Esophagus mucosa (tissue), 1 donor: ENCODE measurements around the gene CCL22. TPM values are rescaled to one million over a fixed set of nuclear protein-coding genes. Genes with fewer than 3 reads are reported as not detected.
A peak's percentile ranks its signal among the peaks of the same experiment; 100 is the strongest.
"Not testable (repeated sequence)": the region's sequence is repeated elsewhere in the genome, so short reads cannot be mapped to it uniquely, and the experiment has no call there.

Experiments used
- ATAC-seq: fragments of 200-7000 bp; cut with Tn5 transposase; one replicate; pipeline ENCODE4 v1.9.1; 2020
- total RNA-seq: library from RNA; stranded (reverse); gene quantifications from one replicate; pipeline ENCODE4 v1.2.4, GENCODE V29; 2023
- donor health status: DM: yes; HTN: yes; CAD: no.

Gene CCL22, protein sequence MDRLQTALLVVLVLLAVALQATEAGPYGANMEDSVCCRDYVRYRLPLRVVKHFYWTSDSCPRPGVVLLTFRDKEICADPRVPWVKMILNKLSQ
- total RNA-seq, result 0.20 TPM

DNA sequence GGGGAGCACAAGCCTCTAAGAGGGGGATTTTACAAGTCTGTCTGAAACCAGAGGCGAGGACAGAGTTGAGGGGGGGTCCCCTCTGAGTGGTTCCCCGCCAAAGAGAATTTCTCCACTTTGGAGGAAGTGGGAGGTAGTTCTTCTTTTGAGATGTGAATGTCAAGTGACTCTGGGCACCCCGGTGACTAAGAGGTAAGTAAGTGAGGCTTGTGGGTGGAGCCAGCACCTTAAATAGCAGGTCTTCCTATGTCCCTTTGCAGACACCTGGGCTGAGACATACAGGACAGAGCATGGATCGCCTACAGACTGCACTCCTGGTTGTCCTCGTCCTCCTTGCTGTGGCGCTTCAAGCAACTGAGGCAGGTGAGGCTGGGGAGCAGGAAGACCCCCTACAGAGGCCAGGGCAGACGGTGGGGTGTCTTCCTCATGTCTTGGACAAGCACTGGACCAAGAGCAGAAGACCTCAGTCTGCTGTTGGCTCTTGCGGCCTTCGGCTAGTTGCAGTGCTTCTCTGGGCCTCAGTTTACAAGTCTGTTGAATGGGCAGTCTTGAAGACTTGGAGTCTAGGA is at the start of gene CCL22:
CCL22 (plus strand) TSS at position 257 of the 569 bp plus-strand sequence; CDS start at position 291, 34 bp downstream.
- peak; percentile 54 for ATAC-seq

DNA sequence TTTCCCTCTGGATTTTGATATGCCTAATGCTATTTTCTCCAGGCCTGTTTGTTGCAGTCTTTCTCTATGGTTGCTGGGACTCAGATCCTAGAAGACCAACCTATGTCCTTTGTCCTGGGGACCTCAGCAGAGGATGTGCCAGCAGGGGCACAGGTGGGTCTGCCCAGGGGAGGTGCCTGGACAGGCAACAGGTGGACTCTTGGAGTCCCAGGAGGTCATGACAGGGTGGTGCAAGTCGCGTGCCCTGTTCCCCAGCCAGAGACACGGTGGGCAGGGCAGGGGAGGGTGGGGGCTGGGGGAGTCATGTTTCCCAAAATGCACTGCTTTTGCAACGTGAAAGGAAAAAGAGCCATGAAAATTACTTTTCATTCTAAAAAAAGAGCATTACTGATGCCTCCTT is 47.8 kb upstream of the CCL22 start:
- no peak for ATAC-seq

DNA sequence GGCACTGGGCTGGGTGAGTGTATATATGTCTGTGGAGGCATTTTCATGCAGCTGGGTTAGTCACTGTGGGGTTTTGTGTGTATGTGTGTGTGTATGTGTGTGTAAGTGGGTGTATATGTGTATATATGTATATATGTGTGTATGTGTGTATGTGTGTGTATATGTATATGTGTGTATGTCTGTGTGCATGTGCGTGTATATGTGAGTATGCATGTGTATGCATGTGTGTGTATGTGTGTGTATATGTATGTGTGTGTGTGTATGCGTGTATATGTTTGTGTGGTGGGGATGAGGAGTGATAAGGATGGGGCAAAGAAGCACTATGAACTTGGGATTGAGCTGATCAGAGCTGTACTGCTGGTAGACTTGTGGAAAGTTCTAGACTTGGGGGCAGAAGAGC is 45.1 kb upstream of the CCL22 start:
- ATAC-seq, result peak; percentile 12

DNA sequence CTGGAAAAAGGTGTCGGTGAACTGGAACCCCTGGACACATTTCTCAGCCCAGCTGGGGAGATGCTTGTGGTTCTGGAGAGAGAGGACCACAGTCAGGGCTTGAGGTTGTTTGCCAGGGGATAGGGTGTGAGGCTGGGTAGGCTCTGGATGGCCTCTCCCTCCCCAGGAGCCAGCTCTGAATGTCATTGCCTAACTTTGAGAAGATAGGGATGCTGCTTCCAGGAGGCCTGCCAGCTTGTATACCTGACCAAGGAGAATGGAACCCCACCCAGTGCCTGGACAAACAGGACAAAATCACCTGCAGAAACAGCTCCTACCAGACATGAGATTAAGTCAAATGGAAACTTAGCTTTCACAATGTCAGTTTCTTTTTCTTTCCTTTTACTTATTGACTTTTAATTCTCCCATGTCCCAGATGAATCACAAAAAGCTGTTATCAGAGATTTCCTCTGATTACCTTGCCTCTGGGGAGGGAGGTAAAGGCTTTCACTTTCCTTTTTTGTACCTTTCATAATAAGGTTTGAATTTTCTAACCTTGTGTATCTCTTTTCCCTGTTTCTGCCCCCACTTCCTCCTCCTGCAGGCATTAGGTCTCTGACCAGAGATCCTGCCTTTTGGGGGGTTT is 44.3 kb upstream of the CCL22 start:
- no peak for ATAC-seq

DNA sequence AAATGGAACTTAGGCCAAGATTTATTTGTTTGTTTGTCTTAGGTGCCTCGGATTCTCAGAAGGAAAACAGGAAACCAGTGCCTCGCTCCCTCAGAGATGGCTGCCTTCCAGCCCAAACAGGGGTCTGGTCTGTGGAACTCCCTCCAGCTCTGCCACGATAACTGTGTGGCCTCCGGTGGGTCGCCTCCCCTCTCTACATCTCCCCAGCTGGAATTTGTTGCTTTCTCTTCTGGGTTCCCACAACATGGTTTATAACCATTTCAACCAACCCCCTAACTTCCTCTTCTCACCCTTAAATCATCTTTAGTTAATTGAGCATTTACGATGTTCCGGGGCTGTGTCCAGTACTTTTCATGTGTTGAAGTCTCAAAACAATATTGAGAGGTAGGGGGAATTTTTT is 43.2 kb upstream of the CCL22 start:
- ATAC-seq, result no peak

DNA sequence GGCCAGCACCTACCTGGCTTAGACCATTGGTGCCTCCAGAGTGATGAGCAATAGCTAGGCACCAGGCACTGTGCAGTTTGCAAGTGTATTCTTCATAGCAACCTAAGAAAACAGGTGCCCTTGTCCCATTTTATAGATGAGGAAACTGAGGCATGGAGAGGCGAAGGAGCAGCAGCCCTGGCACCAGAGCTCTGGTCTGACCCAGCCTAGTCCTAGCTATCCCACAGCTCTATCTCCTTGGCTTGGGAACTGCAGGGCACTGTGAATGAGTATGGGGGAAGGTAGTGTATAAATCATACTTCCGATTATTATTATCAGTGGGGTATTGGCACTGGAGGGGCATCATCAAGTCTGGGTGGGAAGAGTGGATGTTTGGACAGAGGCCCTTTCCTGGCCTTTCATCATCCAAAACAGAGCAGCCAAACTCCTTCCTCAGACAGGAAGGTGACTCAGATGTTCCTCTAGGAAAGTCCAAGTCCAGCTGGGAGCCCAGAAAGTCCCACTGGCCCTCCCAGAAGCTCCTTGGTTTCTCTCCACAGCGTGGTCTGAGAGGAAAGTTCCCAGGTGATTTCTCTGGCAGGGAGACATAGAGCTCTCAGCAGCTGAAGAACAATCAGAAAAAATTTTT is 42.1 kb upstream of the CCL22 start:
- ATAC-seq, result peak; percentile 42

DNA sequence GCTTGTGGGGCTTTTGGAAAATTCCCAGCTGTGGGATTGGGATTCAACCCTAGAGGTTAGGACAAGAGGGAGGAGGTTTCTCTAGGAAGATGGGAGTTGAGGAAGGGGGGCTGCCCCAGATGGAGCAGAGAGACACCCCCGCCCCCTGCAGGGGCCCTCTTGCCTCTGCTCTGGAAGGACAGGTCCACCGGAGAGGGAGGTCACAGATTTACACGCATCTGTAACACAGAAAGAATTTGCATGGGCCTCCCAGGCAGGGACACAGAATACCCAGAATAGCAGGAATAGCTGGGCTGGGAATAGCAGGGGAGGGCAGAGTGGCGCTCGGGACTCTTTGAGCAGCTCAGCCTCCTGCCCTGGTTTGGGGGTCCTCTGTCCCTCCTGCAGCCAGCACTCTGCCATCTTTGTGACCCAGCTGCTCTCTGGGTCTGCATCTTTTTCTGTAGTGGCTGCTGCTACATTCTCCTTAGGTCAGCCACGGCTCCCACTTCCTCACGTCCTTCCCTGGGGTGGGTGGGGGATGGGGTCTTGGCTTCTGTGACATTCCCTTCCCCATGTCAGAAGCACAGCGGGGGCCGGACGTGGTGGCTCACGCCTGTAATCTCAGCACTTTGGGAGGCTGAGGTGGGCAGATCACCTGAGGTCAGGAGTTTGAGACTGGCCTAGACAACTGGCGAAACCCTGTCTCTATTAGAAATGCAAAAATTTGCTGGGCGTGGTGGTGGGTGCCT is 40.2 kb upstream of the CCL22 start:
- ATAC-seq, result no peak

DNA sequence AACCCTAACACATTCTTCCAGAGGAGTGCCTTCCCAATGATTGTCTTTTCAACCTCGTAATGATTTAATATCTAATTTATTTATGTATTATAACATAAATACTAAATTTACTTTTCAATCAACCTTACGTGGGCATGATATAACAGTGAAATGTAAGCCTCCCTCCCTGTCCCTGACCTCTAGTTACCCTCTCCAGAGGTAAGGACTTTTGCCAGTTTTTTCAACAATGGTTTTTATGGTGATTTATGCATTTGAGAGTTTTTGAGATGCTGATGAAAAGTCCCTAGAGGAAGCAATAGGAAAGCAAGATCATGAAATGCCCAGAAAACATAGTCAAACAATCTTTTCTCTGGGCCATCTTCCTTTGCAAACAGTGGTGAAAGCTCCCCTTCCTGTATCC is 38.9 kb upstream of the CCL22 start:
- no peak for ATAC-seq

DNA sequence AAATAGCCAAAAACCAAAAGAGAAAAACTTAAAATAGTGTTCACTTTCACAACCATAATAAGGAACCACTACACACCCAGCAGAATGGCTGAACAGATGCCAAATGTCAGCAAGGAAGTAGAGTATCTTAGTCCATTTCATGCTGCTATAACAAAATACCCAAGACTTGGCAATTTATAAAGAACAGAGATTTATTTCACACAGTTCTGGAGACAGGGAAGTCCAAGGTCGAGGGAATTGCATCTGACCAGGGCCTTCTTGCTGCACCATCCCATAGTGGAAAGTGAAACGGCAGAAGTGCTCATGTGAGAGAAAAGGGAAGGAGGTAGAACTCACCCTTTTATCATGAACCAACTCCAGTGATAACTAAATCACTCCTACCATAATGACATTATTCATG is 33.8 kb upstream of the CCL22 start:
- no peak for ATAC-seq

DNA sequence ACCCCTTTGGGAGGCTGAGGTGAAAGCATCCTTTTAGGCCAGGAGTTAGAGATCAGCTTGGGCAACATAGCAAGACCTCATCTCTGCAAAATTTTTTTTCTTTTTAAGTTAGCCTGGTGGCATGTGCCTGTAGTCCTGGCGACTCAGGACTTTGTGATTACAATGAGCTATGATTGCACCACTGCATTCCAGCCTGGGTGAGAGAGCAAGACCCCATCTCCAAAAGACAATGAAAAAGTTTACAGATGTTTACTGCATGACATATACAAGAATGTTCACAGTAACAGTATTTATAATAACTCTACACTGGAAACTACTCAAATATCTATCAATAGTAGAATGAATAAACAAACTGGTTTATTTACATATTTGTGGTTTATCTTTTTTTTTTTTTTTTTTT is 33.1 kb upstream of the CCL22 start:
- ATAC-seq, result no peak

DNA sequence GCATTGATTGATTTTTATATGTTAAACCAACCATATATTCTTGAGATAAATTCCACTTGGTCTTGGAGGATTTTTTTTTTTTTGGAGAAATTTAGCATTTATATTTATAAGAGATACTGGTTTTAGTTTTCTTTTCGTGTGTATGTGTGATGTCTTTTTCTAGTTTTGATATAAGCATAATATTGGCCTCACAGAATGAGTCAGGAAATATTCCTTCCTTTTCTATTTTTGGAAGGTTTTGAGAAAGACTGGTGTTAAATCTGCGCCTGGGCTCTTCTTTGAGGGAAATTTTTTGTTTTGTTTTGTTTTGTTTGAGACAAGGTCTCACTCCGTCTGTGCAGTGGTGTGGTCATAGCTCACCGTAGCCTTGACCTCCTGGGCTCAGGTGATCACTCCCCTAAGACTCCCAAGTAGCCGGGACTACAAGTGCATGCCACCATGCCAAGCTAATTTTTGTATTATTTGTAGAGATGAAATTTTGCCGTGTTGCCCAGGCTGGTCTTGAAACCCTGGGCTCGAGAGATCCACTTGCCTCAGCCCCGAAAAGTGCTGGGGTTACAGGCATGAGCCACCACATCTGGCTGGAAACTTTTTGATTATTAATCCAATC is 28.8 kb upstream of the CCL22 start:
- no peak for ATAC-seq

DNA sequence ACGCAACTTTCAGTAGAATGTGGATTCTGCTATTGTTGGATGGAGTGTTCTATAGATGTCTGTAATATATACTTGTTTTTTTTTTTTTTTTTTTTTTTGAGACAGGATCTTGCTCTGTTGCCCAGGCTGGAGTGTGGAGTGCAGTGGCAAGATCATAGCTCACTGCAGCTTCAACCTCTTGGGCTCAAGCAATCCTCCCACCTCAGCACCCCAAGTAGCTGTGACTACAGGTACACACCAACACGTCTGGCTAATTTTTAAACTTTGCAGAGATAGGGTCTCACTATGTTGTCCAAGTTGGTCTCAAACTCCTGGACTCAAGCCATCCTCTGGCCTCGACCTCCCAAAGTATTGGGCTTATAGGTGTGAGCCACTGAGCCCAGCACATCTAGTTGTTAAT is 27.2 kb upstream of the CCL22 start:
- no peak for ATAC-seq

DNA sequence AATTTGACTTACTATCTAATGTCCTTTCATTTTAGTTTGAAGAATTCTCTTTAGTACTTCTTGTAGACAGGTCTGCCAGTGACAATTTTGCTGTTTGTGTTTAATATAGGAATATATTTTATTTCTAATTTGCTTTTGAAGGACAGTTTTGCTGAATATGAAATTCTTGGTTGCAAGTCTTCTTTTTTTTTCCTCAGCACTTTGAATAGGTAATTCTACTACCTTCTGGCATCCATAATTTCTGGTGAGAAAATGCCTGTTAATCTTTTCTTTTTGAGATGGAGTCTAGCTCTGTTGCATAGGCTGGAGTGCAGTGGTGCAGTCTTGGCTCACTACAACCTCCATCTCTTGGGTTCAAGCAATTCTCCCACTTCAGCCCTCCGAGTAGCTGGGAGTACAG is 25.2 kb upstream of the CCL22 start:
- no peak for ATAC-seq

DNA sequence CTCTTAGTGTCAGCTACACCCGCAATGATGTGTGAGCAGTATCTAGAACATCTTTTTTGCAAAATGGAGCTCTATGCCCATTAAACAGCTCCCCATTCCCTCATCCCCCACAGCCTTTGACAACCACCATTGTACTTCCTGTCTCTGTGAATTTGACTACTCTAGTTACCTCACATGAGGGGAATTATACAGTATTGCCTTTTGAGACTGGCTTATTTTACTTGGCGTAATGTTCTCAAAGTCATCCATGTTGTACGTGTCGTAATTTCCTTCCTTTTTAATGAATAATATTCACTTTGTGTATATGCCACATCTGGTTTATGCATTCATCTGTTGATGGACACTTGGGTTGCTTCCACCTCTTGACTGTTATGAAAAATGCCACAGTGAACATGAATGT is 23.2 kb upstream of the CCL22 start:
- no peak for ATAC-seq

DNA sequence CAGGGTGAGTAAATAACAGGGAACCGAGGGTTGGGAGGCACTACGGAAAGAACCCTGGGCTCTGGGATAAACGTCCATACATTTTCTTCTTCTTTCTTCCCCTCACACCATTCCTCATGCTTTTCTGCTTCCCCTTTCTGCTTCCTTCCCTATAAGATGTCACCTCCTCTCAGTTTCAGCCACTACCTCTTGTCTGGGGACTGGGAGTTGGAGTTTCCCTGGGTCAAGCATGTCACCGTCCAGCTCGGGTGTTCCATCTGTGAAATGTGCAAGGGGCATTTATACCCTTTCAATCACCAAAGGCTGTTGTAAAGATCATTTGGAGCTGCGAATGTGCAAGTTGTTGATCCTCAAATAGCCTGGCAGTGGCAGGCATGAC is 17.5 kb upstream of the CCL22 start:
- ATAC-seq, result no peak

DNA sequence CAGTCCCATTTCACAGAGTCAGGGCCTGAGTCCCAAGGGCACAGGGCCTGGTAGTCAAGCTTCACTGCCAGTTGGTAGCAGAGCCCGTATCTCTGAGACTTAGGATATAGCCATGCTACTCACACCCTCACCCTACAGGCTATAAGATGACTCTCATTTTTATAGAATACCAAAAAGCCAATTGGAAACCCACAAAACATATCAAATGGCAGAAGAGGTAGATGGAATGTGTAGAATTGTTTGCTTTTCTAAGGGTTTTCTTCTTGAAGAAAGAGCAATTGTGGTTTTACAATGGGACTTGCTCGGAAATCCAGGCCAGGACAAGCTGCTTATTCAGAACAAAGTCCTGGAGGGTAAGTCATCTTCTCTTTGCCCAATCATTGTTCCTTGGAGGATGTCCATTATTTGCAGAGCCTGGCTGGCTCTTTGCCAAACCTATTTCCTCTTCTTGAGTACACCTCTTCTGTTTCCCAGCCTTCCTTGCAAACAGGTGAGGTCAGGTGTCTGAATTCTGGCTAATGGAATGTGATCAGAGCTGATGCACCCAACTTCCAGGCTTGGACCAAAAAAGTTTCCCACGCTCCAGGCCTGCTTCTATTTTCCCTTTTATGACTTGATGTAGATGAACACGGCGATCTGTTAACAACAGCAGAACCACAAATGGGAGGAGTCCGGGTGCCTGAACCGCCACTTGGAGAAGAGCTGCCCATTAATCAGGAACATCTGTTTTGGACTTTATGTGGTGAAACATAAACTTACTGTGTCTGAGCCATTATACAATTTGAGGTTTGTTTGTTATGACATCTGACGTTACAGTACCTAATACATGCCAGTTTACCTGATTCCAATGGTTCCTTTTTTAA is 16.9 kb upstream of the CCL22 start:
- peak; percentile 86 for ATAC-seq

DNA sequence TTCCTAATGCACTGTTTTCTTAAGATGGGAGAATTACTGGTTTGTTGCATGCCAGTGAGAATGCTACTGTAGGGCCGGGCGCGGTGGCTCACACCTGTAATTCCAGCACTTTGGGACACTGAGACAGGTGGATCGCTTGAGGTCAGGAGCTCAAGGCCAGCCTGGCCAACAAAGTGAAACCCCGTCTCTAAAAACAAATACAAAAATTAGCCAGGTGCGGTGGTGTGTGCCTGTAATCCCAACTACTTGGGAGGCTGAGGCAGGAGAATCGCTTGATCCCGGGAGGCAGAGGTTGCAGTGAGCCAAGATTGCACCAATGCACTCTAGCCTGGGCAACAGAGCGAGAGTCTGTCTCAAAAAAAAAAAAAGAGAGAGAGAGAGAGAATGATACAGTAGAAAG is 16.0 kb upstream of the CCL22 start:
- ATAC-seq, result not testable (repeated sequence)

DNA sequence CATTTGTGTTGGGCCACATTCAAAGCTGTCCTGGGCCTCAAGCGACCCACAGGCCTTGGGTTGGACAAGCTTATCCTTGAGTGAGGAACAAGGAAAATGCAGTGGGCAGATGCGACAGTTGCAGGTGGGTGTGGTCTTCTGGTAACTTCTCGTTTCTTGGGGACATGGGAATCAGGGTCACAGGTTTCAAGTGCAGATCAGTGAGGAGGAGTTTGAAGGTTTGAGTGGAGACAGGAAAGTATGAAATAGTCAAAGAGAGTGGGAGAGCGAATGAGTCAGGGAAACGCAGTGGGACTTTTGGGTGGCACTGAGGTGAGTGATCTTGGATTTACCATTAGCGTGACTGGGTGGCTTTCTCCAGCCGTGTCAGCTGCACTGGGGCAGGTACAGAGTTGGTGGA is 15.4 kb upstream of the CCL22 start:
- ATAC-seq, result no peak

DNA sequence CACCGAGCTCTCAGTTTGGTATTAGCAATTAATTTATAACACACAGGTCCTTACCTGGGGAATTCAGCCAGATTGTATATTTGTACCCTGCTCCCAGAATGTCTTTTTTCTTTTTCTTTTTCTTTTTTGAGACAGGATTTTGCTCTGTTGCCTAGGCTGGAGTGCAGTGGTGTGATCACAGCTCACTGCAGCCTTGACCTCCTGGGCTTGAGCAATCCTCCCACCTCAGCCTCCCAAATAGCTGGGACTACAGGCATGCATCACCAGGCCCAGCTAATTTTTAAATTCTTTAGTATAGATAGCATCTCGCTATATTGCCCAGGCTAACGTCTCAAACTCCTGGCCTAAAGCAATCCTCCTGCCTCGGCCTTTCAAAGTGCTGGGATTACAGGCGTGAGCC is 14.5 kb upstream of the CCL22 start:
- ATAC-seq, result not testable (repeated sequence)

DNA sequence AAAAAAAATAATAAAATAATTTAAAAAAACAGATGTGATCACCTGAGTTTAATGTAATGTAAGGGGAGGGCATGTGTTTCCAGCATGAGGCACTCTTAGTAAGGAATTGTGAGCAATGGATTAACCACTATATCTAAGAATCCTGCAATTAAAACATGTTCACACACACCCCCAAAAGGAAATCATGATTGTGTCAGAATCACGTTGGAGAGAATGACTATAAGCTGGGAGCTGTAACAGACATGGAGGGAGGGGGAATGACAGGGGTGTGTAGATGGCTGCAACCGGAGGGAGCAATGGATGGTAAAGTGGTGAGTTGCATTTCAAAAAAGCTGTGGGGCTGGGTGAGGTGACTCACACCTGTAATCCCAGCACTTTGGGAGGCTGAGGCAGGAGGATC is 13.6 kb upstream of the CCL22 start:
- ATAC-seq, result no peak

DNA sequence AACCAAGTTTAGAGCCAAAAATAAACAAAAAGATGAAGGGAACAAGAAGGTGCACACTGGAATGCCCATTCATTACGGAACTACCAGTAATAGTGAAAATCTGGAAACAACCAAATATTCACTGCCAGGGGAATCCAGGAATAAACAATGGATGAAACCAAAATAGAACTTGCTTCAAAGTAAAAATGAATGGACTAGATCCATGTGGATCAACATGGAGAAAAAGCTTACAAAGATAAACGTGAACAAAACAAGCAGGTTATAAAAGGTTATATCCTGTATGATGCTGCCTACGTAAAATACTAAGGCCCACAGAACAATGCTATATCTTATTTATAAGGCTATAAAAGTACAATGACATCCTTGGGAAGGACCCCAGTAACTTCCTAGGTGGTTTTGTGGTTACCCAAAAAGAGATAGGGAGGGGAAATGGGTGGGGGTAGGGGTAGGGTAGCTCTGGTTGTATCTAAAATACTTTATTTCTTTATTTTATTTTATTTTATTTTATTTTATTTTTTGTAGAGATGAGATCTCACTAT is 12.8 kb upstream of the CCL22 start:
- no peak for ATAC-seq

DNA sequence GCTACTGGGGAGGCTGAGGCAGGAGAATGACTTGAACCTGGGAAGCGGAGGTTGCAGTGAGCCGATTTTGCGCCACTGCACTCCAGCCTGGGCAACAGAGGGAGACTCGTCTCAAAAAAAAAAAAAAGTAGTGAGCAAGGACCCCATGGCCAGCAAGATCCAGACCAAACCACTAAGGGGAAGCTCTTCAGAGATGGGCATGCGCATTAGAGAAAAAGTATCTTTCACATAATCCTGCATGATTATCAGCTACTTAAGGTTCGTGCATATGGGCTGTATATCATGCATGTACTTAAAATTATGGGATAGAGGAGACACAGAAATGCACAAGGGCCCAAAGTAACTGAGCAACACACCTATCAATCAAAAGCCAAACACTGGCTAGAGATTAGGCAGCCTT is 10.7 kb upstream of the CCL22 start:
- no peak for ATAC-seq
